Occipital lobe (tissue), 2 donors: ENCODE data around the gene MYO18A. TPM values are rescaled to one million over a fixed set of nuclear protein-coding genes. Genes with fewer than 3 reads are reported as not detected.
"Not testable (repeated sequence)": the region's sequence is repeated elsewhere in the genome, so short reads cannot be mapped to it uniquely, and the experiment has no call there.

Source experiments
- DNase-seq: peaks from one replicate; lab custom pipeline; 2025; lab: John Stamatoyannopoulos, UW
- total RNA-seq: library from RNA; depleted of rRNA; stranded (reverse); fragments of >200 nt; gene quantifications from one replicate; pipeline ENCODE4 v1.2.3, GENCODE V29; 2014

Gene MYO18A
- total RNA-seq, 1 donor from 2014 or later: 68.5 TPM

DNA sequence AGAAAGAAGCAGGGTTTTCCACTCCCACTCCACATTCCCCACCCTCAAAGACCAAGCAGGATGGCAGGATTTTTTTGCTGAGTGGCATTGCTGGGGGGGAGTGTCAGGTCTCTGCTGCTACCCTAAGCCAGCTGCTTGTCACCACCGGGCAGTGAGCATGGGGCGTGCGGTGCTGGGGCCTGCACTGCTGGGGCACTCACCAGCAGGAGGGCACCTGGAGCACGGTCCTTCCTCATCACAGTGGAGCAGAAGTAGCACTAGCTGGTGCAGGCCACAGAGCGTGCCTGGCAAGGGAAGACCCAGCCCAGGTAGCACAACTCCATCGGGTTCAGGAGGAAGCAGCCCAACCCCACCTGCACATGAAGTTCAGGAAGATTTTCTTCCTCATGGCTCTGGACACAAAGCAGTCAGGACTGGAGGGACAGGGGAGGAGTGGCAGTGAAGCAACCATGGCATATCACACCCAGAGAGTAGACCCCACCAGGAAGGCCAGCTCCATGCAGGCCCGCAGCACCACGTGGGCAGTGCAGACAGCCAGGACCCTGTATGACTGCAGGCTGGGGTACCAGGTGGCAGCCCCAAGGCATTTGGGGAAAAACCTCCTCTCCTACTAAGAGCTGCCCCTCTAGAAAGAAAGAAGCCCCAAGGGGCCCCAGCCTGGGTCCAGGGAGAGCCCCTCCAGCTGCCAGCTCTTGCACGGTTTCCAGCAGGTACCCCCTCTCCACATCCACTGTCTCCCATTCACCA, 16.7 kb upstream of the MYO18A start:
- no peak for DNase-seq

DNA sequence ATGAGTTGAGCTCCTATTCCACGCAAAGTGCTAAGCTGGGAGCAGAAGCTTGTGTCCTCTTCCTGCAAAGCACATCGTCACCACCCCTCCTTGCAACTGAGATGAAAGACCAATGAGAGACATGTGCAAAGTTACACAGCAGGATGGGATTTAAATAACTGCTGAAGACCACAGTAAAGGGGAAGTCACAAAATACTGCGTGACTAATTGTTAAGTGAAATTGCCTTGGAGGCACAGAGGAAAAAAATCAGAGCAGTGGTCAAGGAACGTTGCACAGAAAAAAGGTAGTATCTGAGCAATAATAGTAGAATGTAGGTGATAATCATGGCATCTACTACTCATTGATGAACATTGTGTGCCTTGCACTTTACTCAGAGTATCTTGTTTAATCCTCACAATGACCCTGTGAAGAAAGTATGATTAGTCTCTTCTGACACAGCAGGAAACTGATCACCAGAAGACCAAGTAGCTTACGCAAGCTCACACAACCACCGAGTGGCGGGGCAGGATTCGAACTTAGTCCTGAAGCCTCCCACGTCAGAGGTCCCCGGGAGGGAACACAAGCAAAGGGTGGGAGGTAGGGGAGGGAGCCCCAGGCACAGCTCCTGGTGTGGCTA, 15.4 kb upstream of the MYO18A start:
- no peak for DNase-seq

DNA sequence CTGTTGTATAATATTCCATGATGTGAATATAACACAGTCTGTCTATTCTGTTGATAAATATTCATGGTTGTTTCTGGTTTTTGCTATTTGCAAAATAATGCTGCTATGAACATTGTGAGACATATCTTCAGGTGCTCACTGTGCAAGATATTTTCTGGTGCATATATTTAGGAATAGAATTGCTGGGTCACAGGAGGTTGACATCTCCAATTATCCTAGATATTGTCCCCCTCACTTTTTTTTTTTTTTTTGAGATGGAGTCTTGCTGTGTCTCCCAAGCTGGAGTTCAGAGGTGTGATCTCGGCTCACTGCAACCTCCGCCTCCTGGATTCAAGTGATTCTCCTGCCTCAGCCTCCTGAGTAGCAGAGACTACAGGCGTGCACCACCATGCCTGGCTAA, 14.5 kb upstream of the MYO18A start:
- no peak for DNase-seq

DNA sequence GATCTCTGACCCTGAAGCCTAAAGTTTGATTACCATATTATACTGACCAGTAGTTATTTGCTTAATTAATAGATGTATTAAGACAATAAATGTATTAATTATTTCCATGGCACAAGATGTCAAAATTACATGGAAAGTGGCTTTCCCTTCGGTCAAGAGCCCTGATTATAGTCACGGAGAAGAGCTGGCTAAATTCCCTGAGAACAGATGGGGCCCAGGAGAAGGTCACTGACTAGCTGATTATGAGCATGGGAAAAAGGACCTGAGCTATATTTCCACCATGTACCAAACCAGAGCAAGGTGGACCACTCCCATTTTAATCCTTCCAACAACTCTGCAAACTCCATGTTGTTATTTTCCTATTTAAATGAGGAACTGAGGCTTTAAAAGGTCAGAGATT, 12.9 kb upstream of the MYO18A start:
- DNase-seq: no peak

DNA sequence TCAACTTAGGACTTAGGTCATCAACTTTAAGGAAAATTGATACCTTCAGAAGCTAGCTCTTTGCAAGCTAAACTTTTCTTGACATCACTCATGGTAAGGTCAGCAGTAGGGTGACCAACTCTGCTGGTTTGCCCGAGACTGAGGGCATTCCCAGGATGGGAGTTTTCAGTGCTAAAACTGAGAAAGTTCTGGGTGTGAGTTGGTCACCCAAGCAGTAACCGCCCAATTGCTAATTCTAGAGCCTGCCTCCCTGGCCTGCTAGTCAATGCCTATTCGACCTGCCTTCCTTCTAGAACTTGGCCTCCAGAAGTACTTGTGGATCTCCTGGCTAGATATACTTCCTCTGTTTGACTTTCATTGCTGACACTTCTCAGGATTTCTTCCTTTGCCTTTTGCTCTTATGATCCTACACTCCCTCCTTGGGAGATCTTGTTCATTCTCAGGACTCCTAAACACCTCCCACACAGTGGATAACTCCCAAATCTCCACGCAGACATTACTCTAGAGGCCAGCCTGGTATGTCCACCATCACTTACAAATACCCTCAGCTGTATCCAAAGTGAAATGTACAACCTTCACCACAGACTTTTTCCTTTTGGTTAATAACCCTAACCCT, 10.5 kb upstream of the MYO18A start:
- no peak for DNase-seq

DNA sequence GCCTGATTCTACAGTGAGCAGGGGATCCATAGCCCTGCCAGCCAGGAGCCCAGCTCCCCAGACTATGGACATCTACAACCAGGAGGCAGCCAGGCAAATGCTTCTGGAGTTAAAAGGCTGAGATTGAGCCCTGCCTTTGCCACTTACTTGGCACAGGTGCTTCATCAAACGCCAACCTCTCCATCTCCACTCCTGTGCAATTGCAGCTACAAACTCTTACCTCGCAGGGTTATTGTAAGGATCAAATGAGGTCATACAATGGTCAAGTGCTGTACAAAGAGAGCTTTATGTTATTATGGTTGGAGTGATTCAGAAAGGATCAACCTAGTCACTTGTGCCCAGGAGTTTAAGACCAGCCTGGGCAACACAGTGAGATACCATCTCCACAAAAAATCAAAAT, 9.8 kb upstream of the MYO18A start:
- DNase-seq: no peak

DNA sequence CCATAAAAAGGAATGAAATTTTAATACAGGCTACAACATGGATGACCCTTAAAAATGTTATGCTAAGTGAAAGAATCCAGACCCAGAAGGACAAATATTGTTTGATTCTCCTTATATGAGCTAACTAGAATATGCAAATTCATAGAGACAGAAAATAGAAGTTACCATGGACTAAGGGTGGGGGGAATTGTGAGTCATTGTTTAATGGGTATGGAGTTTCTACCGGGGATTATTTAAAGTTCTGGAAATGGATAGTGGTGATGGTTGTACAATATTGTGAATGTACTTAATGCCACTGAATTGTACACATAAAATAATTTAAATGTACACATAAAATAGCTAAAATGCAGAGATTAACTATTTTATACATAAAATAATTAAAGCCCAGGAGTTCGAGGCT, 9.2 kb upstream of the MYO18A start:
- no peak for DNase-seq

DNA sequence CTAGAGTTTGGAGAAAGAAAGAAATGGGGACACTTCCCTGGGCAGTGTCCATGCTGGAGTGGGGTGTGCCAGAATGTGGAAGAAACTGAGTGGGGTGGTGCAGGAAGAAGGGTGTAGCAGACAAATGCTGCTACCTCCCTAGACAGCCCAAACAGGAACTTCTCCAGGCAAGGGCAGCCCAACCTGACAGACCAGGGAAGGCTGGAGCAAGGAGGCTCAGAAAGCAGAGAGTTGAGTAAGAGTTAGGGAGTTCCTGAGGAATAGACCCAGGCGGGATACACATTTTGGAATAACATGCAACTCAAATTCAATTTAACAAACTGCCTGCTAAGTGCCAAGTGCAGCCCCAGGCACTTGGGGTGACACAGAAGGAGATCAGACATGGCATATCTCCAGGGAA, 1.0 kb upstream of the MYO18A start:
- no peak for DNase-seq

DNA sequence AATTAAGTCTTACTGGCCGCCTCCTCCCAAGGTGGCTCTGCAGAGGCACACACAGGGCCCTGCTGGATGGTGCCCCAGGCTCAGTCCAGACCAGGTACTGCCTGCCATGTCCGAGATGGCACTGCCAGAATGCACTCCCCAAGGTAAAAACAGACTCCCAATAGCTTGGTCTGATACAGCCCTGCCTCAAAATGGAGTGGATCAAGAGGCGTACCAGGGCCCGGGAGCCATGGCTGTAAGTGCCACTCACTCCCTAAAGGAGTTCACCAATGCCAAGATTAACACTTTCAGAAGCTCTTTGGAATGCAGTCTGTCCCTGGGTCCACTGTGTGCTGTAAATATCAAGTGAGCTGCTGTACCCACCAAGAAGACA, 576 bp upstream of the MYO18A start:
- DNase-seq: no peak

DNA sequence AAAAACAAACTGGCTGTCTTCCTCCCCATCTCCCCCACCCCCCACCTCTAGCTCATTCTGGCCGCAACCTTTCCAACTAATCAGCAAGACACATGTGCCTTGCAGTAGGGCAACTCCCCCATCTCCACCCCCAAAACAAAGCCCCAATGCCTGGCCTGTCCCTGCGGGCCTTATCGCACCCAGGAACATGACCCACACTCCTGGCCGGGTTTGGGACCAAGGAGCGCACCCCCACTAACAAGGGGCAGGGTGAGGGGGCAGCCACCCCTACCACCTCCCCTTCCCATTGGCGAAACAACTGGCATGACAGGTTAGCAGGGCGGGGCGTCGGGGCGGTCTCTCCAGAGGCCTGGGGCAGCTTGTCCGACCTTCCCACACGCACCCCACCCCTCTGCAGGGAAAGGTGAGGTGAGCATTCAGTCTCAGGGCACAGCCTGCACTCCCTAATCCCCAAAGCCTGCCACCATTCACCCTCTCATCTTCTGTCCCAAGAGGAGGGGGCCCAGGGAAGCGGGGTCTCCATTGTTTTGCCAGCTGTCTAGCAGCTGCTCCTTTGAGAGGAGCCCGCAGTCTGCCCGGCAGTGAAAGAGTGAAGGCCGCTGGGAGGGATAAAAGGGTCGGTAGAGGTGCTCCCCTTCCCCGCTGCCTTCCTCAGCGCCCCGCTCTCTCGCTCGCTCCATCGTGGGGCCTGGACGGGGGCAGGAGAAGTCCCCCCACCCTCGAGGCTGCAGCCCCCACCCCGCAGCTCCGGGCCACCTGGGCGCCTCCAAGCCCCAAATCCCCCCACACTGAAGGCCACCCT, 765 bp downstream of the MYO18A start:
- DNase-seq: no peak

DNA sequence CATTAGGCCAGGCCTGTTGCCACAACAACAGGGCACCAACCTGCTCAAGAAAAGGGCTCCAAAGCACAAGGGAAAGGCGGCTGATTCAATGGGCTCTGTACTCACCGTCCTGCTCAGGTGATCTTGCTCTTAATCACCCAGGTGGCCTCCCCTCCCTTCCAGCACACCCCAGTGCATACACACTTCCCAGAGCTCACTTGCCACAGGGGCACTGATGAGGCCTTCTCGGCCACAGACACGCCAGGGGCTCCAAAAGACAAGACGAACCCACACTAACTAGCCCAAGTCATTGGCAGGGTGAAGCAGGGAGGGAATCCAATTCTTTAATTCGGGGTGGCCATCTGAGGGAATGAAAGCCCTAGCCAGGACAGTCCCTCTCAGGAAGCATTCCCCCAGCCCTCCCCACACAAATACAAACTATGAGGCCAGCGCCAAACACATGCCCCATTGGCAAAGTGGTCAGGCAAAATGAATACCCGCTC, 1.4 kb downstream of the MYO18A start:
- peak; percentile 34 for DNase-seq

DNA sequence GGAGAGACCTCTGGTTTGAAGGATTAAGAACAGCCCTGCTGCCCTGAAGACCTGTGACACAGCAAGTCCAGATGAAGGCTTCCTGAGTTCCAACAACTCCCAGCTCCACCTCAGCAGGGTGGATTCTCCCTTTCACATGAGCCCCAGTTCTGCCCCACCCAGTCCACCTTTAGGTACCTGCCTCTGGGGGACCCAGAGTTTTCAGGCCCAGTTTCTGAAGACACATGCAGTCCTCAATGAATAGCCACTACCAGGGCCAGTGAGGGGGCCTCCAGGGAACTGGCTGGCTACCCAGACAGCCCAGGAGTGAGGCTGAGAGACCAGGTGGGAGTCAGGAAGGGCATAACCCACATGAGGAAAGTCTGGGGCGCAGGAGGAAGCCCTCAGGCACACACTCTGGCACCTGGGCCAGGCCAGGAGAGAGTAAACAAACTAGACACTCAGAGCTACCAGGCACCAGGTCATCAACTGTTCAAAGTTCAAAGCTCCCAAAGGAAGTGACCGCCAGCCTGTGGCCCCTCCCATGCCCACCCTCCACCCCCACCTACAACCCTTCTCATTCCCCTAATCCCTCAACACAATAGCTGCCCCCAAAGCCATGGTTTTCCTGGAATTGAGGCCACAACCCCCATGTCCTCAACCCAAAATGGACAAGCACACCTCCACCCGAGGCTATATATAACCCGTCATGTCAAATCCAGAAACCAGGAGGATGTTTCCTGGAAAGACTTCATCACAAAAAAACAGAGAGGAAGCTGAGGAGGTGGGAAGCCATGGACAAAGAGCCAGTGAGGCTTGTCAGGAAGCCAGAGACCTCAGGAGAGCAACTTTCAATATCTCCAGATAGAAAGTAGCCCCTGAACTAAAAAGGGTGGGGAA, 2.1 kb downstream of the MYO18A start:
- DNase-seq: no peak

DNA sequence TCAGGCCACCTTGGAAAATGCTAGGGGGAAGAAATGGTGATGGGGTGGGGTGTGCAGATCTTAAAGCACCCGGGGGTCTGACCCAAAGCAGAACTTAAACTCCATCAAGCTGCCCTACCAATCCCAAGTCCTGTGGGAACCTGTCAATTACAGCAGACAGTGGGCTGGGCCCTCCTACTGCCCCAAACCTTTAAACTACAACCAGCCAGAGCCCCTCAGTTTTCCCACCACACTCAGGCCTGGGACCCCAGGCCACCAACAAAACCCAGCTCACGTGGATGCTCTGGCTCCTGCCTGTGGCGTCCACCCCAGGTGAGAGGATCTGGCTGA, 2.7 kb downstream of the MYO18A start:
- no peak for DNase-seq

DNA sequence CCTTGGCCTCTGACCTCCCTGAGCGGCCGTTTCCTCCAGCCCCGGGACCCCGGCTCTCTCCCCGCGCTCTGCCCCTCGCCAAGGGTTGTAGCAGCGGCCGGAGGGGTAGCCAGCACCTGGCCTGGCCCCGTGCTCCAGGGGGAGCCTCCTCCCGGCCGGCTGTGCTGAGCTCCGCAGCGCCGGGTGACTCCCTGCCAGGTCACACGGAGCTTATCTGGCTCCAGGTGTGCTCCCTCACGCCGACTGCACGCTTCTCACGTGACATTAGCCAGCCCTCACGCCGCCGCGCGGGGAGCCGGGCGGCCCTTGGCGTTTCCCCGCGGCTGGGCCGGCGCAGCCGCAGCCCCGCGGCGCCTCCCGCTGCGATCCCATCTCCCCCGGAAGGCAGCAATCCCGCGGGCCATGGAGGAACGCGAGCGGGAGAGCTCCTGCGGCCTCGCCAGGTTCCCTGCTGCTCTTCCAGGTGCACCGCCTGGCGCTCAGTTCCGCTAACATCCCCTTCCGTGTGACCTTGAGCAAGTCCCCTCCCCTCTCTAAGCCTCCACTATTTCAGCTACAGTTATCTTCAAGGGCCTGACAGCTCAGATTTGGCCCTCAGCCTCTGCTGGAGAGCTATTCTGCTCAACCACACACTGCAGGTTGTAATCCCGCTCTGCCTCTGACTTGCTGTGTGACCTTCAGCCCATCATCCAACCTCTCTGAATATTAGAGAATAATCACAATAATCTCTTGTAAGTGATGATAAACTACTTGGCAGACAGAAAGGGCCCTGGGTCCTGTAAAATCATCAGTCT, 3.4 kb downstream of the MYO18A start:
- no peak for DNase-seq

DNA sequence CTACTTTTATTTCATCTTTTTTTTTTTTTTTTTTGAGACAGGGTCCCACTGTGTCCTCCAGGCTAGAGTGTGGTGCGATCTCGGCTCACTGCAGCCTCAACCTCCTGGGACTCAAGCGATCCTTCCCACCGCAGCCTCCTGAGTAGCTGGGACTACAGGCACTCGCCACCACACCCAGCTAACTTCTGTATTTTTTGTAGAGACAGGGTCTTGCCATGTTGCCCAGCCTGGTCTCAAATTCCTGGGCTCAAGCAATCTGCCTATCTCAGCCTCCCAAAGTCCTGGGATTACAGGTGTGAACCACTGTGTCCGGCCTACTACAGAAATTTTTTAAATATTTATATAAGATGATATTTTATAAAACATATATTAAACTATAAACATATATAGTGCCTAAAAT, 4.8 kb downstream of the MYO18A start:
- DNase-seq: no peak

DNA sequence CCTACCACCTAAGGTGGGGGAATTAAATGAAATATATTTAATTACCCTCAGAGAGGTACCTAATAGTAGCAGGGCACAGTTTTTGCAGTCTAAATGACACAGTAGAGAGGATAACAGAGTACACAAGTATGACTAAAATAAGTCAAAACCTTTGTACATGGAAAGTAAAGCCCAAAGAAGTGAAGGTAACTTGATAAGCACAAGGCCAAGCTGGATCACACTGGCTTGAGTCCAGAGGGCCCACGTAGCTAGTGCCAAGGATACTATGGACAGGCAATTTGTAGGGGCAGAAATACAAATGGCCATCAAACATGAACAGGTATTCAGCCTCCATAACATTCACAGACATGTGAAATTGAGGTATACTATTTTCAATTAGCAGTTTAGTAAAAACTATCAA, 7.6 kb downstream of the MYO18A start:
- no peak for DNase-seq

DNA sequence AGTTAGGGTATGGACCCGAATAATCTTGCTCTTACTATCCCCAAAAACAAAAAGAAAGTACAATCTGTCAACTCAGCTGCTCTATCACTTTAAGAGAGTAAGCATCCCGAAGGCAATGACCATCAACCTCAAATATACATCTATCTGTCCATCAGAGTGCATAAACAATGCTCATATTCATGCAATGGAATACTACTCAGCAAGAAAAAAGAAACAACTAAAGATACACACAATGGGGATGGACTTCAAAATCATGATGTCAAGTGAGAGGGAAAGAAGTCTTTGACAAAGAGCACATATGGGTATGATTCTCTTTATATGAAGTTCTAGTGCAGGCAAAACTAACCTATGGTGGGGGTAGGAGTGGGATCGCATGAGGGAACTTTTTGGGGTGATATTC, 9.5 kb downstream of the MYO18A start:
- no peak for DNase-seq

DNA sequence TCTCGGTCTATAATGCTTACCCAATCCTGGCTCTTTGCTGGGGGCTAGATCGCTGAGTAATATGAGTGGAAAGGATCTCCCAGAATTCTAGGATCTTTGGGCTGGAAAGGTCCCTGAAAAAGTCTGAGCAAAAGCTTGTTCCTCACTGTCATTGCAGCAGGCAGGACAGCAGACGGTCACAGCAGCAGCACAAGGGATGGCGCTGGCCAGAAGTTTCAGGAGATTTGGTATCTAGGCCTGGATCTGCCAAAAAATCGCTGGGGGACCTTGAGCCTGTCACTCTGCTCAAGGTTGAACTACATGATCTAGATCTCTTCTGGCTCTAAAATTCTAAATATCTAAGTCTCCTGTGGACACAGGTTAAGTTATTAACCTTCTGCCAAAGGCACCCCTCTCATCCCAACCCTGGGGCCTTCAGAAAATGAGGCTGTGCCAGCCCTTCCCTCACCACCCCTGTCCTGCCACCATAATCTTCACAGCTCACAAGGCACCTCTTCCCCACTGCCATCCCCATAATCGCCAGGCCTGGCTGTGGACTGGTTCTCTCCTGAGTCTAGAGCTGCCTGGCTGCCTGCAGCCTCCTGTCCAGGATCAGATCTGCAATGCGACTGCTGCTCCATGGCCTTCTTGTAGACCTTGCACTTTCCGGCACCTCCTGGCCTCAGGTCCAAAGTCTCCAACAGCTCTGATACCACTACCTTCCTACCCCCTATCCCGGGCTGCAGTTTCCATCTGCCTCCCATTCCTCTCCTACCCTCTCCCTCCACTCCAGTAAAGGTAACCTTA, 10.2 kb downstream of the MYO18A start:
- DNase-seq: no peak

DNA sequence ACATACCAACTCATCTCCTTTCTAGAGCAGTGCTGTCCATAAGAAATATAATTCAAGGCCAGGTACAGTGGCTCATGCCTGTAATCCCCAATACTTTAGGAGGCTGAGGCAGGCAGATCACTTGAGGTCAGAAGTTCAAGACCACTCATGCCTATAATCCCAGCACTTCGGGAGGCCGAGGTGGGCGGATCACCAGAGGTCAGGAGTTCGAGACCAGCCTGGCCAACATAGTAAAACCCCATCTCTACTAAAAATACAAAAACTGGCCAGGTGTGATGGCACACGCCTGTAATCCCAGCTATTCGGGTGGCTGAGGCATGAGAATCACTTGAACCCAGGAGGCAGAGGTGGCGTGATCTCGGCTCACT, 11.5 kb downstream of the MYO18A start:
- not testable (repeated sequence) for DNase-seq
